ENCODE results near the gene ASIC4. TPM values are rescaled to one million over a fixed set of nuclear protein-coding genes. Genes with fewer than 3 reads are reported as not detected.

The ASIC4 gene
- total RNA-seq, 1 donor from 2014 or later: 0.15 TPM

DNA sequence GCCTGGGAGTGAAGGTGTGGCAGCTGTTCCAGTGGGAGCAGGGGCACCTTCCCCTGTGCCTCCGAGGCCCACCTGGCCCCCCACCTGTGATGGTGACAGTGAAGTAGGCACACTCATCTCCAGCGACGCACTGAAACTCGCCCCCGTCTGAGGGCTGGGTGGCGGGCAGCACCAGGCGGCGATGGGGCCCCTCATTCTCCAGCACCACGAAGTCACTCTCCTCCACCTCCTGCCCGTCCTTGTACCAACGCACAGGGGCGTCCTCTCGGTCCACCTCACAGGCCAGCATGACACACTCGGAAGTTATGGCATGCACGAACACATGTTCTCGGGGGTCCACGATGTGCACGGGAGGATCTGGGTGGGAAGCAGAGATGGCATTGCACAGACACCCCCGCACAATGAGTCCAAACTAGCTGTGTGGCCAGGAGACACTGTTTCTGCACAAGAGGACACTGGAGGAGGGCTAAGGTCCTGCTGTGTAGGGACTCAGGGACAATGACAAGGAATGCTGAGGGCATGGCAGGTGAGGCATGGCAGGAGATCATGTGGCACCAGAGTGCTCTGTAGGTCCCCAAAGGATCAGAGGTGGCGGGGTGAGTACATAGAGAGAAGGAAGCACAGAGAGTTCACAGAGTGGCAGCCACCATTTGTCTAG lies 49.1 kb downstream of the ASIC4 start:
- H3K27me3 Mint-ChIP-seq (ENCODE audit: low read depth): no peaks in the 10 kb centered on the region
- H3K36me3 Mint-ChIP-seq (ENCODE audit: low read depth): peaks cover 25% of the 10 kb centered on the region
- TF ChIP-seq, protein P1, sequence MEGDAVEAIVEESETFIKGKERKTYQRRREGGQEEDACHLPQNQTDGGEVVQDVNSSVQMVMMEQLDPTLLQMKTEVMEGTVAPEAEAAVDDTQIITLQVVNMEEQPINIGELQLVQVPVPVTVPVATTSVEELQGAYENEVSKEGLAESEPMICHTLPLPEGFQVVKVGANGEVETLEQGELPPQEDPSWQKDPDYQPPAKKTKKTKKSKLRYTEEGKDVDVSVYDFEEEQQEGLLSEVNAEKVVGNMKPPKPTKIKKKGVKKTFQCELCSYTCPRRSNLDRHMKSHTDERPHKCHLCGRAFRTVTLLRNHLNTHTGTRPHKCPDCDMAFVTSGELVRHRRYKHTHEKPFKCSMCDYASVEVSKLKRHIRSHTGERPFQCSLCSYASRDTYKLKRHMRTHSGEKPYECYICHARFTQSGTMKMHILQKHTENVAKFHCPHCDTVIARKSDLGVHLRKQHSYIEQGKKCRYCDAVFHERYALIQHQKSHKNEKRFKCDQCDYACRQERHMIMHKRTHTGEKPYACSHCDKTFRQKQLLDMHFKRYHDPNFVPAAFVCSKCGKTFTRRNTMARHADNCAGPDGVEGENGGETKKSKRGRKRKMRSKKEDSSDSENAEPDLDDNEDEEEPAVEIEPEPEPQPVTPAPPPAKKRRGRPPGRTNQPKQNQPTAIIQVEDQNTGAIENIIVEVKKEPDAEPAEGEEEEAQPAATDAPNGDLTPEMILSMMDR (IDR thresholded peaks at IDR 0.05): no peak
- H3K4me3 Mint-ChIP-seq (ENCODE audit: unreplicated experiment): no peak overlapping the region
- H3K27ac Mint-ChIP-seq (ENCODE audit: unreplicated experiment): no peak overlapping the region
- peak; percentile 80 for DNase-seq (ENCODE audit: low spot score)
- no peaks in the 10 kb centered on the region for H3K9me3 Mint-ChIP-seq (ENCODE audit: low read depth)
- H3K4me1 Mint-ChIP-seq (ENCODE audit: low read depth): peaks cover 13% of the 10 kb centered on the region

DNA sequence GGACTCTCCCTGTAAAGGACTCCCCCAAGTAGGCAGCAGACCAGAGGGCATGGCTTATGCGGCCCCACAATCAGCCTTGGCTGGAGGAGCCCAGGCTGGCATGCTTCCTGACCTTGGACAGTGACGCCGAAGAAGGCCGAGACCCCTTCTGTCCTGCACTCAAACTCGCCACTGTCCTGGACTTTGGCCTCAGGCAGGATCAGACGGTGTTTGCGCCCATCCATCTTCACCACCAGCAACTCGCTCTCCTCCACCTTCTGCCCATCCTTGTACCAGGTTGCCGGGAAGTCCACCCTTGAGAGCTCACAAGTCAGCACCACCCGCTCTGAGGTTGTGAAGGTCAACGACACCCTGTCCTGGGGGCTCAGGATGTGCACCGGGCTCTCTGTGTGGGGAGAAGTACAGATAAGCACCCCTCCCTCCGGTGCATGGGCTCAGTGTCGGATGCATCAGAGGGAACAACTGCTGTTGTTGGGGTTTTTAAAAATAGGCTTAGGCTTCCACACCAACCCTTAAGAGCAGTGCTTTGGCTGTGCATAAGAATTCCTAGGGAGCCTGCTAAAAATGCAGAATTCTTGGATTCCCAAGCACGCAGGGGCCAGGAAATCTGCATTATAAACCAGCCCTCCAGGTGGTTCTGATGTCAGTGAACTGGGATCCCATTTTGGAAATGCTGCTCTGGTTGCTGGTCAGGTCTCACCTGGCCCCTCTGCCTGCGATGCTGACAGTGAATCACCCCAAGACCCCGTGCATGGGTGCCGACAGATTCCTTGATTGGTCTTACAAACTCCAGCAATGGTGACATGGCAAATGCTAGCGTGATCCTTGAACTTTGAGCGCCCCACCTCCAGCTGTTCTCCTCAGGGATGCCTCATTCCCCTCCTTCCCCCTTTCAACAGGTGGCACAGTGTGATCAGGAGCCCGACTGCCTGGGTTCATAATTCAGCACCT lies 51.1 kb downstream of the ASIC4 start:
- no peak for DNase-seq (ENCODE audit: low spot score)
- Mint-ChIP-seq H3K4me1 (ENCODE audit: low read depth) (peaks cover 27% of the 10 kb centered on the region), H3K27me3 (ENCODE audit: low read depth) (no peaks in the 10 kb centered on the region), H3K36me3 (ENCODE audit: low read depth) (peaks cover 23% of the 10 kb centered on the region), H3K27ac (ENCODE audit: unreplicated experiment) (no peak overlapping the region), H3K4me3 (ENCODE audit: unreplicated experiment) (no peak overlapping the region), H3K9me3 (ENCODE audit: low read depth) (no peaks in the 10 kb centered on the region)
- TF ChIP-seq, protein P1 (IDR thresholded peaks at IDR 0.05): no peak

DNA sequence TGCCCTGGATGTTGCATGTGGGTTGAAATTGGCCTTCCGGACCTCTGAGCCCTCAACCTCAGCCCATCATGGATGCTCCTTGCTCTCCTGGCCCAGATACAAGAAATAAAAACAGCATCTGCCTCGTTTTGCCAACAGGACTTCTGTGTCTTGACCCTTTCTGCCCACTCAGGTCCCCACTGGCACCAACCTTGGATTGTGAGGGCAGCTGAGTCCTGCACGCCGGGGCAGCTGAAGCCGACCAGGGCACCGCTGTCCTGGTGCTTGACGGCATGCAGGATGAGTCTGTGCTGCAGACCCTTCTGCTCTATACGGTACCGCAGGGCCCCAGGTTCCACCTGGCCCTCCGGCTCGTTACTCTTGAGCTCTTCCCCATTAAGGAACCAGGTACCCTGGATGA lies 52.4 kb downstream of the ASIC4 start:
- Mint-ChIP-seq H3K4me1 (ENCODE audit: low read depth) (peaks cover 19% of the 10 kb centered on the region), H3K36me3 (ENCODE audit: low read depth) (peaks cover 23% of the 10 kb centered on the region), H3K9me3 (ENCODE audit: low read depth) (no peaks in the 10 kb centered on the region), H3K27ac (ENCODE audit: unreplicated experiment) (no peak overlapping the region), H3K4me3 (ENCODE audit: unreplicated experiment) (no peak overlapping the region), H3K27me3 (ENCODE audit: low read depth) (no peaks in the 10 kb centered on the region)
- no peak for DNase-seq (ENCODE audit: low spot score)
- TF ChIP-seq, protein P1 (IDR thresholded peaks at IDR 0.05): no peak

DNA sequence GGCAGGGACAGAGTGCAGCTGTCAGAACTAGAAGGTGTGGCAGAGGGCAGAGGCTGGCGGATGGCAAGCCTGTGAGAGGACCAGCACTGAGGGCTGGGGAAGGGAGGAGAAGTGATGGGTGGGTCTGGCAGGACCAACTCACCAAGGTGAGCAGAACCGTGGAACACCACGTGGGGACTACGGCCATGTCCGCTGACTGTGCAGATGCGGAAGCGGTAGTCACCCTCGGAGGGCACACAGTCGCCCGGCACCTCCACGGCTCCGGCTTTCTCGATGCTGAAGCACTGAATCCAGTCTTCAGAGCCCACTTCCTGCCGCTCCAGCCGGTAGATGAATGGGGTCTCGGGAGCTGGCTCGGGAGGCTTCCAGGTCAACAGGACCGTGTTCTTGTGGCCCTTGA lies 52.8 kb downstream of the ASIC4 start:
- Mint-ChIP-seq H3K9me3 (ENCODE audit: low read depth) (no peaks in the 10 kb centered on the region), H3K36me3 (ENCODE audit: low read depth) (peaks cover 23% of the 10 kb centered on the region), H3K4me1 (ENCODE audit: low read depth) (peaks cover 20% of the 10 kb centered on the region), H3K4me3 (ENCODE audit: unreplicated experiment) (no peak overlapping the region), H3K27me3 (ENCODE audit: low read depth) (no peaks in the 10 kb centered on the region), H3K27ac (ENCODE audit: unreplicated experiment) (no peak overlapping the region)
- no peak for DNase-seq (ENCODE audit: low spot score)
- TF ChIP-seq, protein P1 (IDR thresholded peaks at IDR 0.05): no peak

DNA sequence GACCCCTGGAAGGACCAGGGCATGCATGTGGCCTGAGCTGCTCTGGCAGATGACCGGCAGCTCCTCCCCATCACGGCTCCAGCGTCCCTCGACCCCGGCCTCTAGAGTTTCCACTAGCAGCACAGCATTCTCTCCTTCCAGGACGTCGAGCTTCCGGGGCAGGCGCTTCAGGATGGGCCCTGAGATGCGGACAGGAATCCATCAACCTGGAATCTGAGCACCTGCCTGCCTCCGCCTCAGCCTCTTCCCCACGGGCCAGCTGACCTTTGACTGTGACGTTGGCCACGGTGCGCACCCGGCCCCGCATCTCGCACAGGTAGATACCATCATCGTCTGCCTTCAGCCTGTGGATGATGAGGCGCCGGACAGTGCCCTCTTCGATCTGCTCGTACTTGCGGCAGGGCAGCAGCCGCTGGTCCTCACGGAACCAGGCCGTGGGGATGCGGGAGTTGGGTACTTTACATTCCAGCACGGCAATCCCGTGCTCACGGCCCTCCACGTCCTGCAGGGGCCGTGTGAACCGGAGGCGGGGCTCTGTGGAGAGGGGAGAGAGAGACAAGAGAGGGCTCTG lies 53.6 kb downstream of the ASIC4 start:
- TF ChIP-seq, protein P1 (IDR thresholded peaks at IDR 0.05): no peak
- H3K4me3 Mint-ChIP-seq (ENCODE audit: unreplicated experiment): no peak overlapping the region
- no peak for DNase-seq (ENCODE audit: low spot score)
- H3K36me3 Mint-ChIP-seq (ENCODE audit: low read depth): peaks cover 20% of the 10 kb centered on the region
- H3K27me3 Mint-ChIP-seq (ENCODE audit: low read depth): no peaks in the 10 kb centered on the region
- H3K27ac Mint-ChIP-seq (ENCODE audit: unreplicated experiment): no peak overlapping the region
- H3K4me1 Mint-ChIP-seq (ENCODE audit: low read depth): peaks cover 20% of the 10 kb centered on the region
- H3K9me3 Mint-ChIP-seq (ENCODE audit: low read depth): no peaks in the 10 kb centered on the region

Data from chondrocyte (in vitro differentiated cells).